AG20443 (cell line): ENCODE measurements around the gene CSF1R.
A peak's percentile ranks its signal among the peaks of the same experiment; 100 is the strongest.
"Not testable (repeated sequence)": the region's sequence is repeated elsewhere in the genome, so short reads cannot be mapped to it uniquely, and the experiment has no call there.

Experiments
- DNase-seq: peaks from one replicate; pipeline ENCODE4 v3.0.0; 2012; ENCODE audit warnings: low spot score, mixed read lengths

CSF1R gene

GRCh38 chr5:150054569-150054968, 31.8 kb downstream of the CSF1R start:
- DNase-seq, result no peak

DNA sequence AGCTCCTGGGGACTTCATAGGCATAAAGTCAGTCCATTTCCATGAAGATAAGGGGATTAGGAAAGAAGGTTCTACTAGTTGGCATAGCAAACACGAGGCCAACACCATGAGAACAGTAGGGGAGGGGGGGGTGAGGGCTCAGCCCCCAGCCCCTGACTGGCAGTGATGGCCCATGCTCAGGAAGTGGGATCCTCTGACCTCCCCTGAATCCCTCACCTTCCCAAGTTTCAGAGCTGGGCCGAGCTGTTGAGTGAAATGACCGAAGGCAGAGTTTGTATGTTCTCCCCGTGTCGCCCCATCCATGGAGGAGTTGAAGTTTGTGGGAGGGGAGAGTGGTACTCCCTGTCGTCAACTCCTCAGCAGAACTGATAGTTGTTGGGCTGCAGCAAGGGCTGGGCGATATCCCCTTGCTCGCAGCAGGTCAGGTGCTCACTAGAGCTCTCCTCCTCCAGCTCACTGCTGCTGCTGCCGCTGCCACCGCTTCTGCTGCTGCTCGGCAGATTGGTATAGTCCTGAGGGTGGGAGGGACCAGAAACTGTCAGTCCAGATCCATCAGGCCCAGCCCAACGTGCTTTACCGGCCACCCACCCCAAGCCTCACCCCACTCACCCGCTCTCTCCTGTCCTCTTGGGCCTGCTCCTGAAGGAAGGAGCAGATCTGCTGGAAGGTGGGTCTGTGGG, 32.5 kb downstream of the CSF1R start:
- no peak for DNase-seq

GRCh38 chr5:150052956-150053712, 33.2 kb downstream of the CSF1R start:
- peak; percentile 78 for DNase-seq

GRCh38 chr5:150052226-150052955, 34.0 kb downstream of the CSF1R start:
- DNase-seq, result no peak

DNA sequence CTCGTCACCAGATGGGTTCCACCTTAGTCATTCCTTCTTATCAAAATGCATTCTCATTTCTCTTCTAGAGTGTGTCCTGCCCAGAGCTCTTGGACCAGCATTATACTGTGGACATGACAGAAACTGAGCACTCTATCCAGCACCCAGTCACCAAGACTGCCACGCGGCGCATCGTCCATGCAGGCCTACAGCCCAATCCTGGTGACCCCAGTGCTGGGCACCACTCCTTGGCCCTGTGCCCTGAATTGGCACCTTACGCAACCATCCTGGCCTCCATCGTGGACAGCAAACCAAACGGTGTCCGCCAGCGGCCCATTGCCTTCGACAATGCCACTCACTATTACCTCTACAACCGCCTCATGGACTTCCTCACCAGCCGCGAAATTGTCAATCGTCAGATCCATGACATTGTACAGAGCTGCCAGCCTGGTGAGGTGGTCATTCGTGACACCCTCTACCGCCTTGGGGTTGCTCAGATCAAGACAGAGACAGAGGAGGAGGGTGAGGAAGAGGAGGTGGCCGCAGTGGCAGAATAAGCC, 34.6 kb downstream of the CSF1R start:
- DNase-seq, result no peak

DNA sequence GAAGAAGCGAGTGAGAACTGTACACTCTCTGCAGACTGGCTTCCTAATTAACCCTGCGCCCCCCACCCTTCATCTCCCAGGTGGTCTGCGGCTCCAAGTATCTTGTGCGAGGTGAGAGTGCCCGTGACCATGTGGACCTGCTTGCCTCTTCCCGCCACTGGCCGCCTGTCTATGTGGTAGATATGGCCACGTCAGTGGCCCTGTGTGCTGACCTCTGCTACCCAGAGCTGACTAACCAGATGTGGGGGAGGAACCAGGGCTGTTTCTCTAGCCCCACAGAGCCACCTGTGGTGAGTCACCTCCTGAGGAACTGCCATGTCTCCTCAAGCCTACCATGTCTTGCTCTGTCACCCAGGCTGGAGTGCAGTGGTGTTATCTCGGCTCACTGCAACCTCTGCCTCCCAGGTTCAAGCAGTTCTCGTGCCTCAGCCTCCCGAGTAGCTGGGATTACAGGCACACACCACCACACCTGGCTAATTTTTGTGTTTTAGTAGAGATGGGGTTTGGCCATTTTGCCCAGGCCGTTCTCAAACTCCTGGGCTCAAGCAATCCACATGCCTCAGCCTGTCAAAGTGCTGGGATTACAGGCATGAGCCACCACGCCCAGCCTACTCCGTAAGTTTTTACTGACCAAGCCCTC, 36.1 kb downstream of the CSF1R start:
- DNase-seq, result not testable (repeated sequence)

- DNase-seq, result no peak
Measured at GRCh38 chr5:150046031-150046430, 40.3 kb downstream of the CSF1R start.

DNA sequence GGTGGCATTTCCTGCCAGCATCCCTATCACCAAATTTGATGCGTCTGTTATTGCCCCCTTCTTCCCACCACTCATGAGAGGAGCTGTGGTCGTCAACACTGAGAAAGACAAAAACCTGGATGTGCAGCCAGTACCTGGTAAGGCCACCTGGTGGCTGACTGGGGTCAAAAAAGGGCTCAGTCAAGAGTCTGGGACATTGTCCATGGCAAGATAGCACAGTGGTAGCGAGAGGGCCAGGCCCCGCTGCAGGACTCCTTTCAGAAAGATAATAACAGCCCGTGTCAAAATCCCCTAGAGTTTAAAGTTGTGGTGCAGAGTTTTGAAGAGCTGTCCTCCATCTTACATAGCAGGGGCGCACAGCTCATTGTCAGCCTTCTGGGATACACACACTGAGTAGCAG, 40.8 kb downstream of the CSF1R start:
- DNase-seq, result no peak

GRCh38 chr5:150044712-150045111, 41.6 kb downstream of the CSF1R start:
- no peak for DNase-seq

DNA sequence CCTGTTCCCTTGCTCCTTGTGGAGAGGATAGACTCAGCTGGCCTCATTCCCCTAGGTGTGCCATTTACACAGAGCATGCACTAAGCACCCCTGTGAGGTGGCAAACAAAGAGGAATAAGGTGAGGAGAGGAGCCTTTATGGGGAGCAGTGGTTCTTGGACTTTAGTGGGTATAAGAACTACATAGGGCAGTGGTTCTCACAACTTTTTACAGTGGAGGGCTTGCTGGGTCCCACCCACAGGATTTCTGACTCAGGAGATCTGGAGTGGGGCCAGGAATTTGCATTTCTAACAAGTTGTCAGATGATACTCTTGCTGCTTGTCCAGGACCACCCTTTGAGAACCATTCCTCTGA, 42.0 kb downstream of the CSF1R start:
- DNase-seq, result no peak

GRCh38 chr5:150043657-150044328, 42.6 kb downstream of the CSF1R start:
- DNase-seq, result no peak

DNA sequence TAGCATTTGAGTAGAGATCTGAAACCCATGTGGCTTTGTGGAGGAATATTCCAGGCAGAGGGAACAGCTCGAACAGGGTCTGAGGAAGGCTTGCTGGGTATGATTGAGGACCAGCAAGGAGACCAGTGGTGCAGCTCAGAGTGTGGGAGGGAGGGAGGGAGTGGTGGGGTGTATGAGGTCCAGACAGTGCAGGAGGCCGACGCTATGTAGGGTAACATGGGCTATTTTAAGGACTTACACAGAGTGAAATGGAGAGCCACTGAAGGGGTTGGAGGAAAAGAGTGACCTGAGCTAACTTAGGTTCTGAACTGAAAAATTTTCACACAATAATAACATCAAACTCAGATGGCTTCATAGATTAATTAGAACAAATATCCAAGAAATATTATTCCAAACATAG, 43.9 kb downstream of the CSF1R start:
- DNase-seq, result no peak

GRCh38 chr5:150038547-150038946, 47.8 kb downstream of the CSF1R start:
- no peak for DNase-seq

DNA sequence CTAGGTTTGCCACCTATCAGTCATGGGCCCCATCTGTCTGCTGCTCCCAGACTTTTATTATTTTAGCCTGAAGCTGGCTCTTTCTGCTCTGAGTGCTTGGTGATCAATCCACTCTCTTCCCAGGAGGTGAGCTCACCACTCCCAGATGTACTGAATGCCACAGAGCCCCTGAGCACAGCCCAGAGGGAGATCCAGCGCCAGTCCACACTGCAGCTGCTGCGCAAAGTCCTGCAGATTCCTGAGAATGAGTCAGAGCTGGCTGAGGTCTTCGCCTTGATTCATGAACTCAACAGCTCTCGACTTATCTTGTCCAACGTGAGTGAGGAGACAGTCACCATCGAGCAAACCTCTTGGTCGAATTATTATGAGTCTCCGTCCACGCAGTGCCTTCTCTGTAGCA, 49.8 kb downstream of the CSF1R start:
- peak; percentile 95 for DNase-seq

DNA sequence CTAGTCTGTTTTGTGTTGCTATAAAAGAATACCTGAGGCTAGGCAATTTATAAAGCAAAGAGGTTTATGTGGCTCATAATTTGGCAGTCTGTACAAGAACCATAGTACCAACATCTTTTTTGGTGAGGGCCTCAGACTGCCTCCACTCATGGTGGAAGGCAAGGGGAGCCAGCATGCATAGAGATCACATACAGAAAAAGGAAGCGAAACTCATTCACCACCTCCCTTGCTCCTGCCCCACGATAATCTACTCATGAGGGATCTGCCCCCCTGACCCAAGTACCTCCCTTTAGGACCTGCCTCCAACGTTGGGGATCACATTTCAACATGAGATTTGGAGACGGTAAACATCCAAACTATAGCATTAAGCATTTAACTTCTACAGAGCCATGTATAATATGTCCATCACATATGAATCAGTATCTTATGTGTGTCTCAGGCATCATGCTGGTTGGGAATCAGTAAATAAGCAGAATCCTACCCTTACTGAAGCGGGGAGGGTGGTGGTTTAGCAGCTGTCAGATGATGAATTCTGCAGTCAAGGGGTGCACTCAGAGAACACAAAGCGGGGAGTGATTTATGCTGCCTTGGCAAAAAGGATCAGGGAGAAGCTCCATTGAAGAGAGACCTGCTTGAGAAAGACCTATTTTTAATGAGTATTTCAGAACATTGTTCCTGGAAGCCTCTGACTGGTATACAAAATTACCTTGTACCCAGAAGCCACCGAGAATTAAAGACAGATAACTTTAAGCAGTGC, 51.0 kb downstream of the CSF1R start:
- DNase-seq, result no peak

DNA sequence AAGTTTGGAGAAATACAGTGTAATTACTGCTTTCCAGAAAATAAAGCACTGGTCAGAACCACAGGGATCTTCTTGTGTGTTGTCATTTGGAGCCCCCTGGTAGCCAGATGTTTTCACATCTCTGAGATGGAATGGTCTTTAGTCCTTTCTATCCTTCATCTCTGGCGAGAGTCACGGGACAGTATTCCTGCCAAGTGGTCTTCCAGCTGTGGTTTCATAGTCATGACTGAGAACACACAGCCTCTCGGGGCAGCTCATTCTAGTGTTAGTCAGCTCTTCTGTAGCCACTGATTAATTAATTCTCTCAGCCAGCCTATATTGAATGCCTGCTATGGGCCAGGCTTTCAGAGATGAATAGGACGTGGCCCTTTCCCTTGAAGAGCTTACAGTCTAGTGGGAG, 51.7 kb downstream of the CSF1R start:
- peak; percentile 87 for DNase-seq

GRCh38 chr5:150033334-150033733, 53.0 kb downstream of the CSF1R start:
- no peak for DNase-seq

- not testable (repeated sequence) for DNase-seq
Measured at GRCh38 chr5:150028047-150028446, 58.3 kb downstream of the CSF1R start.

- no peak for DNase-seq
Measured at GRCh38 chr5:150026682-150027172, 59.6 kb downstream of the CSF1R start.

DNA sequence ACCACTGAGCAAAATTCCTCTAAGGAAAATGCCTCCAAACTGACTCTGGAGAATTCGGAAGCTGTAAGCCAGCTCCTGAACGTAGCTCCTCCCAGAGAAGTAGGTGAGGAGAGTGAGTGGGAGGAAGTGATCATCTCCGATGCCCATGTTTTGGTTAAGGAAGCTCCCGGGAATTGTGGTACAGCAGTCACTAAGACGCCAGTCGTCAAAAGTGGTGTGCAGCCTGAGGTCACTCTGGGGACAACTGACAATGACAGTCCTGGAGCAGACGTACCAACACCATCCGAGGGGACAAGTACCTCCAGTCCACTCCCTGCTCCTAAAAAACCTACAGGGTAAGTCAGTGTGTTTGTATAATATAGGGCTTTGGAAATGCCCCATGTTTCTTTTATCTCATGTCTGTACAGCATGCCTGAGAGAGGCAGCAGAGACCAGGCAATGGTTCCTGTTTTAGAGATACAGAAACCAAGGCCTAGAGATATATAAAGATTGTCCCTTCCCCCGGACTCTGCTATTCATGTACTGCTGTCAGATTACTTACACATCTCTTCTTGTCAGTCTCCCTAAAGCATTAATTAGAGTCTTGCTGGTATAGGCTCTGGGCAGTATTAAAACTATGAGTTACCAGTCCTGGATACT, 61.9 kb downstream of the CSF1R start:
- no peak for DNase-seq
